Natural killer cell treated with Interleukin-12 subunit alpha and Interleukin-12 subunit beta and Interleukin-15 and Interleukin-18, amount 100 ng/mL, for 72 hours (primary cell): ENCODE results near the gene NUAK1. TPM values are rescaled to one million over a fixed set of nuclear protein-coding genes. Genes with fewer than 3 reads are reported as not detected.

Source experiments
- ATAC-seq, 2 donors: fragments of 150-1000 bp; cut with Tn5 transposase in 1 of 2; sonication (Bioruptor Pico), chemical (Tn5 transposase) in 1 of 2; 2 replicates each; pipeline ENCODE4 v1.10.0; 2021
- DNase-seq: peaks from one replicate; pipeline ENCODE4 v3.0.0; 2022; ENCODE audit warnings: low spot score
- H3K27ac Mint-ChIP-seq, 2 donors: 1 replicate in 1 of 2; 2 replicates in 1 of 2; pipeline ENCODE4 v1.8.0; 2022; ENCODE audit warnings: mixed read lengths in 2 of 2, mild to moderate bottlenecking in 1 of 2, moderate library complexity in 1 of 2
- H3K27me3 Mint-ChIP-seq, 2 donors: 1 replicate in 1 of 2; 2 replicates in 1 of 2; pipeline ENCODE4 v1.8.0; 2022; ENCODE audit warnings: mixed read lengths in 2 of 2
- H3K36me3 Mint-ChIP-seq: one replicate; pipeline ENCODE4 v1.8.0; 2022; ENCODE audit warnings: mixed read lengths
- H3K4me1 Mint-ChIP-seq, 2 donors: 1 replicate in 1 of 2; 2 replicates in 1 of 2; pipeline ENCODE4 v1.8.0; 2022; ENCODE audit warnings: low read depth in 2 of 2, mixed read lengths in 2 of 2, mild to moderate bottlenecking in 1 of 2
- H3K4me3 Mint-ChIP-seq: one replicate; pipeline ENCODE4 v1.8.0; 2022; ENCODE audit warnings: mixed read lengths
- H3K9me3 Mint-ChIP-seq: 2 replicates; pipeline ENCODE4 v1.8.0; 2022; ENCODE audit warnings: mixed read lengths
- total RNA-seq, 2 donors: library from RNA; stranded (reverse); gene quantifications; one replicate each; pipeline ENCODE4 v1.2.3, GENCODE V29; 2022

NUAK1 gene
- total RNA-seq, 2 donors from 2014 or later, result 0.05 to 1.6 TPM

DNA sequence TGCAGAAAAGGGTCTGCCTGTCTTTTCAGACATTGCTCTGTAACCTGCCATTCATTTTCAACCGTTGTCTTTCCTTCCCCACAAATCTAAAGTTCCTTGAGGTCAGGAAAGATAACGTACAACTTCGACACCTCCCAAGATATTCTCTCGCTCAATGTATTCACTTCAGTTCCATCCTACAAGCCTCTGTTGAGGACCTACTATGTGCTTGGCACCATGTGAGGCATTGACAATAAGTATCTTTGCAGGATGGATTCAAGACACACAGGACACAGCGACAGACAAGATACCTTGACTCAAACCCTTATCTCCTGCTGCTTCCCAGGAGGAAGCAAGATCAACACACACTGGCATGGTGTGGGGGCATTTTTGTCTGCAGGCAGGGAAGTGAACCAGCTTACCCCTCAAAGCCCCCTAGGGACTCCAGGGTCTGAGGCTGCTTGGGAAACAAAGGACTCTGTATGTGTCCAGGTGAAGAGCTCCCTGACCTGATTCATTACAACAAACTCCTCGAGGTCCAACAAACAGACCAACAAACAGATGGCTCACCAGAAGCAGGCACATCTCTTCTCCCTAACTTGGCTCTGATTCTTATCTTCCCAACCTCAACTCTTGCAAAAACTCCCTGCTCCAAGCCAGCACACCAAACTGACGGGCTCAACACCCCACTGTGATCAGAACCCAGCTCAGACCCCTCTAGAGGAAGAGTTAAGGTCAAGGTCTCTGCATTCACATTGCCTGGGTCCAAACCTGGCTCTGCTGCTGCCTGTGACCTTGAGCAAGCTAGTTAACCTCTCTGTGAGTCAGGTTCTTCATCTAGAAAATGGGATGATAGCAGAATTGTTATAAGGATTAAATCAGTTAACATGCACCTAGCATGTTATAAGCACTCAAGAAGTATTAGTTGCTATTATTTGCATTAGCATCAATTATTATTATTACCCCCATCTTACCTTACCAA, 6.3 kb downstream of the NUAK1 start:
- ATAC-seq (no peak), DNase-seq (no peak)
- H3K27me3 Mint-ChIP-seq, result peaks cover 32 to 43% of the 10 kb centered on the region in 2 donors
- H3K27ac Mint-ChIP-seq, result no peak overlapping the region
- H3K9me3 Mint-ChIP-seq, result no peaks in the 10 kb centered on the region
- no peak overlapping the region for H3K4me3 Mint-ChIP-seq
- H3K4me1 Mint-ChIP-seq, result peaks cover 8 to 35% of the 10 kb centered on the region in 2 donors
- no peaks in the 10 kb centered on the region for H3K36me3 Mint-ChIP-seq

DNA sequence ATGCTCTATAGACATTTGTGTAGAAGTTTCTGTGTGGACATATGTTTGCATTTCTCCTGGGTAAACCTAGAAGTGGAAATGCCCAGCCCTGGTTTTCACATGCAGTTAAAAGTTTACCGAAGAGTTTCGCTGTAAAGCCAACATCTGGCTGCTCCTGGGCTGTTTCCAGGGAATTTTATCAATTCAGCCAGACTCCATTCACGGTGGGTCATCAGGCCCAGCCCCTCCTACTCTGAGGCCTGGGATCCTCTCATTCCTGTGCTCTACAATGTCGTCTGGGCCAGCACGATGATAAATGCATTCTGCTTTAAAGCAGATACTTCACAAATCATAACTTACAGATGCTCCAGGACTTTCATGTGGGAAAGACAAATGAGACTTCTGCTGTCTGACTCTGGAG, 7.1 kb downstream of the NUAK1 start:
- Mint-ChIP-seq H3K36me3 (no peaks in the 10 kb centered on the region), H3K4me3 (no peak overlapping the region), H3K9me3 (no peaks in the 10 kb centered on the region), H3K27ac (no peak overlapping the region), H3K4me1 (peaks cover 8 to 30% of the 10 kb centered on the region in 2 donors), H3K27me3 (peaks cover 28 to 35% of the 10 kb centered on the region in 2 donors)
- no peak for ATAC-seq
- no peak for DNase-seq

DNA sequence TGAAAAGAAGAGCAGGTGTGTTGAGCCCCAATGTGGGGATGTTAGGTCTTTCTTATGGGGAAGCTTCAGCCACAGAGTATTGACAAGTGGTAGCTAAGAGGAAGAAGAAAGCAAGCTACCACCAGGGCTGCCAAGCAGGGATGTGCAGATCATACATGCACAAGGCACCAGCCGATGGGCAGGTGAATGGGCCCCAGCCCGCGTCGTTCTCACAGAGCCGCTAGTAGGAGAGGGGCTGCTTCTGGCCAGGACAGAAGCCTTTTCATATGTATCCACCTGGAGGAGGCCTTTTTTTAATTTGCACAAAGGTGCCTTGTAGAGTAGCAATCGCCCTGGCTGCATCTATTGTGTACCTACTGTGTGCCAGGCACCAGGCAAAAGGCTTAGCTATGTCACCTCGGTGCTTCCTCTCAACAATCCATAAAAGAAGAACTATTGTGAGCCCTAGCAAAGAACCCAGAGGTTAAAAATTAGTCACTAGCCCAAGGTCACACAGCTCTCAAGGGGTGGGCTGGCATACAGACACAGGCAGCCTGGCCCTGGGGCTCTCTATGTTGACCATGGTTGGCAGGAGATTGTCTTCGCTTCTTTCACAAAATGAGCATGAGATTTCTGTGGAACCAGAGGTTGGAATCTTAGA, 8.2 kb downstream of the NUAK1 start:
- no peaks in the 10 kb centered on the region for H3K9me3 Mint-ChIP-seq
- H3K36me3 Mint-ChIP-seq, result no peaks in the 10 kb centered on the region
- DNase-seq, result peak; percentile 10
- ATAC-seq, result no peak
- peaks cover 2 to 19% of the 10 kb centered on the region in 2 donors for H3K4me1 Mint-ChIP-seq
- peaks cover 27 to 29% of the 10 kb centered on the region in 2 donors for H3K27me3 Mint-ChIP-seq
- H3K4me3 Mint-ChIP-seq, result no peak overlapping the region
- H3K27ac Mint-ChIP-seq, result no peak overlapping the region

DNA sequence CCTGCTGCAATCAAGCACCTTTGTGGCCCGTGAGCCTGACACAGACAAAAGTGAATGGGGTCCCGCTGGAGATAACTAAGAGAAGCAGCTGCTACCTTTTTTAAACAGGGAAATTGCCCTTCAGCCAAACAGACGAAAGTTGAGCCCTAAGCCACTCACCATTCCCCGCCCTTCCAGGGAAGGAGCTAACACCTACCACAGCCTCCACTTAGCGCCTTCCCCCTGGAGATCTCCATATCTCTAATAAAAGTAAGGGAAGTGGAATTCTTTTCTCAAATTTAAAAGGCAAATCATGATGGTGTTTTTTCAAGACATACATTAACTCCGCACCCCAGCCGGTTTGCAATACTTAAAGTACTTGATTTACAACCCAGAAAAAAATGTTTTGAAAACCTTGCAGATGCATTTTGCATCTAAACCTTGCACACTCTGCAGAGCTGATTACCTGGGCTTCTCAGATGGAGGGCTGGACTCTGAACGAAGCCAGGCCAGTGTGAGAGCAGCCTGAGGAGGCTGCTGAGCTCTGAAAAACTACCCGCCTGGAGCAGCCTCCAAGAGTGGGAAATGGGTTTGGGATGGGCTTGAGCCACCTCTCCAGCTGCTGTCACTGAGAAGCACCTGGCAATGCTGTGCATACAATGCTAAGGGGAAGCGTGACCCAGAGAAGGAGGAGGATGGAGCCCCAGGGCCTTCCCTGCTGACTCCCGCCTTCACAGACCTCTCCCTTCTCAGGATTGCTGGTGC, 10.0 kb downstream of the NUAK1 start:
- Mint-ChIP-seq H3K27ac (no peak overlapping the region), H3K4me3 (no peak overlapping the region), H3K4me1 (peaks cover 0 to 7% of the 10 kb centered on the region in 2 donors), H3K36me3 (no peaks in the 10 kb centered on the region), H3K27me3 (peaks cover 20 to 23% of the 10 kb centered on the region in 2 donors), H3K9me3 (no peaks in the 10 kb centered on the region)
- DNase-seq (peak; percentile 29), ATAC-seq (peak in 1 of 2 donors; percentile 46)

DNA sequence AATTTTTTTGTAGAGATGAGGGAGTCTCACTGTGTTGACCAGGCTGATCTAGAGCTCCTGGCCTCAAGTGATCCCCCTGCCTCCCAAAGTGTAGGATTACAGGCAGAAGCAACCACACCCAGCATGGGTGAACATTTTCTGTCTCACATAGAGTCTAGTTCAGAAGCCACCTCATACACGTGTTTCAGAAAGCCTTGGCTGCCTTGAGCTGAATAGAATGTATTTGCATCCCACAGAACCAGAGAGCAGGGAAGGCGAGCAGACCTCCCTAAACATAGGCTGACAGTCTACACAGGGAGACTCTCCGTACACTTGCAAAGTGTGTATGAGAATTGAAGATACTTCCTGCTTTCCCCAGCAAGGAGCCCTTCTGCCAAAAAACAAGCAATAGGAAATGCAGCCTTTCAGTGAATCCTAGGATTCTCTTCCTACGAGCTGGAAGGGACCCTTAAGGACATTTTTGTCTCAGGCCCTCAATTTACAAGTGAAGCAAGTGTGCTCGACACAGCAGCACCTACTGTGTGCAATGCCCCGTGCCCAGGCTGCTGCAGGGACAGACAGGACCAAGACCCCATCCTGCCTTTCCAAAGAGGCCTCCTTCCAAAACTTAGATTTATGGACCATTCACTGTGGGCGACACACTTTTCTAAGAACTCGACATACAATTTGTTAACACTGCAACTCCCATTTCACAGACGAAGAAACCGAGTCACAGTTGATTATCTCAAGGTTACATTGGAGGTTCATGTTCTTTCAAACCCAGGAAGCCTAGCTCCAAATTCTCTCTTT, 11.2 kb downstream of the NUAK1 start:
- DNase-seq, result peak; percentile 10
- ATAC-seq, result no peak
- Mint-ChIP-seq H3K27ac (no peak overlapping the region), H3K4me1 (no peaks in the 10 kb centered on the region), H3K9me3 (no peaks in the 10 kb centered on the region), H3K4me3 (no peak overlapping the region), H3K27me3 (peaks cover 10 to 15% of the 10 kb centered on the region in 2 donors), H3K36me3 (no peaks in the 10 kb centered on the region)

DNA sequence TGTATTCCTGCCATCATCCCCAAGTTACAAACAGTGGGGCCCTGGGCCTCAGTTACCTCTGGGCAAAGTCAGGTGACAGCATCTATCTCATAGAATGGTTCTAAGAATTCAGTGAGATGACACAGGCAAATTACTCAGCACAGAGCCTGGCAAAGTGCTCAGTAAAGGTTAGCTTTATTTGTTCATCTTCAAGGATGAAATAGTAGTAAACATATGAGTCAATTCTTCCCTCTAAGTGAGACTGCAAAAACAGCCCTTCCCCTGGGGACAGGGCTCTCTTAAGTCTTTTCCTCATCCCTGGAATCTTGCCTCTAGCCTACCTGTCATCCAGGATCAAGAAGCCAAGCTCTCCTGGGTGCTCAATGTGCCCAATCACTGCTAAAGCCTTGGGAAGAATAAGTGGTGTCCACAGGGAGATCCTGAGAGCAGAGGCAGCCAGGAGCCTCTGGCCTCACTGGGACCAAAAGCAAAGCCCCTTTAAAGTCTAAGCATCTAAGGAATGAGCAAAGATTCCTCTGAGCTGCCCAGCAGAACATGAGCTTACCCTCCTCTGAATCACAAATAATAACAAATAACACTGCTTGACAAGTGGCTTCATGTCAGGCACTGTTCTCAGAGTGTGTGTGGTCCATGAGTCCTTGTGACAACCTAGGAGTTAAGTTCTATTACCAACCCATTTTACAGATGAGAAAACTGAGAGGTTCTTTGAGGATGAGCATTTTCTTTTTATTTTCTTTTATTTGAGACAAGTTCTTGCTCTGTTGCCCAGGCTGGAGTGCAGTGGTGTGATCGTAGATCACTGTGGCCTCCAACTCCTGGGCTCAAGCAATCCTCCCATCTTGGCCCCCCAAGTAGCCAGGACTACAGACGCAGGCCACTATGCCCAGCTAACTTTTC, 12.1 kb downstream of the NUAK1 start:
- Mint-ChIP-seq H3K4me3 (no peak overlapping the region), H3K9me3 (no peaks in the 10 kb centered on the region), H3K27me3 (peaks cover 13 to 15% of the 10 kb centered on the region in 2 donors), H3K36me3 (no peaks in the 10 kb centered on the region), H3K27ac (no peak overlapping the region), H3K4me1 (no peaks in the 10 kb centered on the region)
- ATAC-seq (peak in 1 of 2 donors; percentile 37), DNase-seq (peak; percentile 34)

DNA sequence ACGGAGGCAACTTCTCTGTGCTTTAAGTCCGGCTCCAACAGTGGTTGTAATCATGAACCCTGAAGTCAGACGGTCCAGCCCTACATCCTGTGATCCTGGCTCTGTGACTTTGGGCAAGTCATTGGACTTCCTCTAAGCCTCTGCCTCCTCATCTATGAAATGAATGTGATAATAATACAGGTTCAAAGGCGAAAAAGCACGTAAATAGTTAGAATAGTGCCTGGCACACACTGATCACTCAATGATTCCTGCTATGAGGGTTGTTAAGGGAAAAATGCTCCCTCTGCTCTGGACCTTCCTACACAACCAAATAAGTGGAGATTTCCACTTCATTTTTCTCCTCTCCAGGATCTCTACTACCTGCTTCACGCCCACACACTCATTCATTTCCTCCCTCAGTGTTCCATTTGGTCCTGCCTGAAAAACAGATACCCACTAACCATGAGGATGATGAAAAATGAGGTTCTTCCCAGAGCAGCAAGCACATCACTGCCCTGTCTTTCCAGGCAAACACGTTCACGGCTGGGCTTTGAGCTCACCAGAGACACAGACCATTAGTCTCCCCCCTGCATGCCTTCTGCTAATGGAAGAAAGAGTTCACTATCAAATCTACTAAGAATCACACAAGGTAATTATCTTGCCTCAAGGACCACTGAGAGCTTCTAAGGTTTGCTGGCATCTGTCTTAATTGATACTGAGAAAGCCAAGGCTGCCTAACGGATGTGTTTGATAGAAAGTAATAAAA, 13.2 kb downstream of the NUAK1 start:
- no peak overlapping the region for H3K27ac Mint-ChIP-seq
- ATAC-seq, result no peak
- H3K36me3 Mint-ChIP-seq, result no peaks in the 10 kb centered on the region
- peaks cover 12 to 13% of the 10 kb centered on the region in 2 donors for H3K27me3 Mint-ChIP-seq
- peak; percentile 18 for DNase-seq
- H3K4me3 Mint-ChIP-seq, result no peak overlapping the region
- H3K9me3 Mint-ChIP-seq, result no peaks in the 10 kb centered on the region
- H3K4me1 Mint-ChIP-seq, result no peaks in the 10 kb centered on the region

DNA sequence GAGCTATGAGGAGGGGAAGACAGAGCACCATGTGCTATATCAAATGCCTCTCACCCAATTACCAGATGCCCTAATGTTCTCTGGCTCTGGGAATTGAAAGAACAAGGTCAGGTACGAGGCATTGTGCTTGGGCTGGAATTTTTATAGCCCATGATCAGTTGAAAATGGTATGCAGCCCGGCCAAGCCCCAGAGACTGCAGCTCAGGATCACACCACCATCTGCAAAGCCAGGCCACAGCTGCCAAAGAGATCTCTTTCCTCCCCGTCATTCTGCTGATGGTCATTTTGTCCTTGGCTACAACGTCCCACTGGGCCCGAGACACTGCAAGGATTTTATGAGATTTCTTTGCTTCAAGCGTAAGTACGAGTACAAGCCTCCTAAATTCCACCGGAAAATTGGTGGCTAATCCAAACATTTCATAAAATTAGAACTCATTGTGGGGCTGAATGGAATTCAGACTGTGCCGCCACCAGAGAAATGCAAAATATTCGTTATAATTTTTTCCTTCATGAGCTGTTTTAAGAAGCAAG, 15.1 kb downstream of the NUAK1 start:
- no peak for DNase-seq
- no peaks in the 10 kb centered on the region for H3K36me3 Mint-ChIP-seq
- no peaks in the 10 kb centered on the region for H3K9me3 Mint-ChIP-seq
- no peak overlapping the region for H3K27ac Mint-ChIP-seq
- ATAC-seq, result no peak
- no peaks in the 10 kb centered on the region for H3K4me1 Mint-ChIP-seq
- H3K27me3 Mint-ChIP-seq, result peaks cover 8% of the 10 kb centered on the region in 2 donors
- H3K4me3 Mint-ChIP-seq, result no peak overlapping the region

DNA sequence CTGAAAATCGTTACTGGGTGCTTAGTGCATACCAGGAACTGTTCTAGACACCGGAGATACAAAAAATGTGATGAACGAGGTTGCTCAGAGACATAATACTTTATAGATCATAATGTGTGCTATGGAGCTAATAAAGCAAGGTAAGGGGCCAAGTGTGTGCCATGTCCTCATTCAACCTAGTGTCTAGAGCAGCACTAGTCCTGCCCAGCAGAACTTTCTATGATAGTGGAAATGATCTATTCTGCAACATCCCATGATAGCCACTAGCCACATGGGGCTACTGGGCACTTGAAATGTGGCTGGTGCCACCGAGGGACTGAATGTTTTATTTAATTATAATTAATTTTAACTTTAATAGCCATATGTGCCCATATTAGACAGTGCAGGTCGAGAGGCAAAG, 15.6 kb downstream of the NUAK1 start:
- no peak overlapping the region for H3K4me3 Mint-ChIP-seq
- ATAC-seq (no peak), DNase-seq (no peak)
- peaks cover 6 to 8% of the 10 kb centered on the region in 2 donors for H3K27me3 Mint-ChIP-seq
- H3K27ac Mint-ChIP-seq, result no peak overlapping the region
- no peaks in the 10 kb centered on the region for H3K36me3 Mint-ChIP-seq
- no peaks in the 10 kb centered on the region for H3K4me1 Mint-ChIP-seq
- H3K9me3 Mint-ChIP-seq, result no peaks in the 10 kb centered on the region

DNA sequence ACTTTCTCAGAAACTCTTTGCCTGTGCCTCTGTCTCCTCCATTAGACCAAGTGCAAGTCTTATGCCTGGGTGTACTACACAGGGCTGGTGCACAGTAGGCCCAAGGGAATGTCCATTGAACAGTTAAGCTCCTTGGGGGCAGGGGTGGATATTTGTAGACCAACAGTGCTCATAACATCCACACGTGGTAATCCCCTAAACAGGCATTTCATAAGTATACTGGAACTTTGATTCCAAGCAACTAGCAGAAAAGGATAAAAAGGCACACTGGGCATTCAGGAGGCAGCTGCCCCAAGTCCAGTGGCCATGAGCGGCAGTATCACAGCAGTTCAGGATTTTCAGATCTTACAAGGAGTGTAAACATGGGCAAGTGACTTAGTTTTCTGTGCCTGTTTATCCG, 16.8 kb downstream of the NUAK1 start:
- DNase-seq (no peak), ATAC-seq (no peak)
- Mint-ChIP-seq H3K36me3 (no peaks in the 10 kb centered on the region), H3K9me3 (no peaks in the 10 kb centered on the region), H3K27me3 (peaks cover 6 to 8% of the 10 kb centered on the region in 2 donors), H3K4me3 (no peak overlapping the region), H3K4me1 (no peaks in the 10 kb centered on the region), H3K27ac (no peak overlapping the region)

DNA sequence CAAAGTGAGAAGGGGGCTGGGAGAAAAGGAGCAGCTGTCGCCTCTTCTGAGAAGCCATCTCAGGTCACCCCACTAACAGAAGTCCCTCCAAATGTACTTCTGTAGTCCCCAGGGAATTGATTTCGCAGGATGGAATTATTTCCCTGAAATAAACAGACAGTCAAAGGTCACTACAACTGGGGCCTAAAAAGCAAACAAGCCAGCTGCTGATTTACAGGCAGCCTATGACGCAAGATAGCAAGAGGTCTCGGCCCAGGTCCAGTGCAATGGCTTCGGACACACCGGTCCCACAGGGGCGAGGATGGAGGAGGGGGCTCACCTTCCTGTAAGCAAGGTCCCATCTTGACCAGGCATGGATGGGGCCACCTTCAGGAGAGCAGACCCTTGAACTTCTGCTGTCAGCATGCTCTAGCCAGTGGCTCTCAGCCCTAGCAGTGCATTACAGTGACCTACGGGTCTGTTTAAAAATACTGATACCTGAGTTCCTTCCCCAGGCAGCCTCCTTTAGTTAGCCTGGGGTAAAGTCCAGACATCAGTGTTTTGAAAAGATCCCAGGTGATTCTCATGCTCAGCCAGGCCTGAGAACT, 18.1 kb downstream of the NUAK1 start:
- H3K9me3 Mint-ChIP-seq, result no peaks in the 10 kb centered on the region
- H3K4me3 Mint-ChIP-seq, result no peak overlapping the region
- no peaks in the 10 kb centered on the region for H3K36me3 Mint-ChIP-seq

More for the DNA sequence above, 18.1 kb downstream of the NUAK1 start:
- H3K4me1 Mint-ChIP-seq, result peaks cover 0 to 3% of the 10 kb centered on the region in 2 donors
- H3K27ac Mint-ChIP-seq, result no peak overlapping the region
- DNase-seq (no peak), ATAC-seq (no peak)
- H3K27me3 Mint-ChIP-seq, result peaks cover 7 to 8% of the 10 kb centered on the region in 2 donors
